Choroid plexus epithelial cell (primary cell): ENCODE data around the gene SLC9A5.

Experiments
- DNase-seq: peaks from one replicate; pipeline ENCODE4 v3.0.0-alpha.2; 2010; ENCODE audit warnings: low read depth
- H3K4me3 ChIP-seq: 2 replicates; pipeline ENCODE4 v1.5.1; 2011; ENCODE audit warnings: low read depth, mild to moderate bottlenecking, control low read depth, low read length, moderate library complexity
- TF ChIP-seq, protein P1 (sequence below): conservative IDR thresholded peaks from 2 replicates; pipeline ENCODE4 v1.5.1; 2011; ENCODE audit warnings: low read depth, mild to moderate bottlenecking, control low read depth, inconsistent platforms, low read length, moderate library complexity

Gene SLC9A5

DNA sequence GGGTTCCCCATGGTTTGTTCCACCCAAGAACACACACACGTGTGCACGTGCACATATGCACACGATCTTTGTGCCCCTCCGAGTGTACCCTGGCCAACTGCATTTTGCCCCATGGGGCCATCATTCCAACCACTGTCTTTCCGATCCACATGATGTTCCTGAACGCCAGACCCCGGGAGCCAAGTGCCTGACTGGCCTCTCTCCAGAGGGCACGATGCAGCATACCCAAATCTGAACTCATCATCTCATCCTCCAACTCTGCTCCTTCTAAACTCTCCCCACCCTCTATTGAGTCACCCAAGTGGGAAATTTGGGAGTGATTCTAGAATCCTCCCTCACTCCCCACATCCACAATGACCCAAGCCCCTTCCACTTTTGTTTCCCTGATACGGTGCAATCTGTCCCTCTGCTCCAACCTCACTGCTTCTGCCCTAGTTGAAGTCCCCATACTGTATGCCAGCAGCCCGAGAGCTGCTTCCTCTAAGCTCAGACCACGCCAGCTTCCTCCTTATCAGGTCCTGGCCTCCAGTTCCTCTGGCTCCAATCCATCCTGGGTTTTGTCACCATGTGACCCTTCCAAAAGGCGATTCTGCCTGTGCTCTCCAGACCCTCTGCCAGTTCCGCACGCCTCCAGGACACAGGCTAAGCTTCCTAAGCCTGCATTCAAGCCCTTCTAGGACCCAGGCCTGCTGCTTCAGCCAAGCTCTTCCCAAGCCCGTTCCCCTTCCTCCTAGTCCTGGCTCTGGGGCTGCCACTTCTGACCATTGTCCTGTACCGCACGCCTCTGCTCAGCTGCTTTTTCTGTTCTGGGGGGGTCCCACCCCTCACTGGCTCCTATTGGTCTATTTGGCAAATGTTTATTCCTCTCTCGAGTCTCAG, 31.9 kb upstream of the SLC9A5 start:
- DNase-seq, result no peak
- TF ChIP-seq, protein P1, sequence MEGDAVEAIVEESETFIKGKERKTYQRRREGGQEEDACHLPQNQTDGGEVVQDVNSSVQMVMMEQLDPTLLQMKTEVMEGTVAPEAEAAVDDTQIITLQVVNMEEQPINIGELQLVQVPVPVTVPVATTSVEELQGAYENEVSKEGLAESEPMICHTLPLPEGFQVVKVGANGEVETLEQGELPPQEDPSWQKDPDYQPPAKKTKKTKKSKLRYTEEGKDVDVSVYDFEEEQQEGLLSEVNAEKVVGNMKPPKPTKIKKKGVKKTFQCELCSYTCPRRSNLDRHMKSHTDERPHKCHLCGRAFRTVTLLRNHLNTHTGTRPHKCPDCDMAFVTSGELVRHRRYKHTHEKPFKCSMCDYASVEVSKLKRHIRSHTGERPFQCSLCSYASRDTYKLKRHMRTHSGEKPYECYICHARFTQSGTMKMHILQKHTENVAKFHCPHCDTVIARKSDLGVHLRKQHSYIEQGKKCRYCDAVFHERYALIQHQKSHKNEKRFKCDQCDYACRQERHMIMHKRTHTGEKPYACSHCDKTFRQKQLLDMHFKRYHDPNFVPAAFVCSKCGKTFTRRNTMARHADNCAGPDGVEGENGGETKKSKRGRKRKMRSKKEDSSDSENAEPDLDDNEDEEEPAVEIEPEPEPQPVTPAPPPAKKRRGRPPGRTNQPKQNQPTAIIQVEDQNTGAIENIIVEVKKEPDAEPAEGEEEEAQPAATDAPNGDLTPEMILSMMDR, result no peak
- H3K4me3 ChIP-seq, result no peak overlapping the region

DNA sequence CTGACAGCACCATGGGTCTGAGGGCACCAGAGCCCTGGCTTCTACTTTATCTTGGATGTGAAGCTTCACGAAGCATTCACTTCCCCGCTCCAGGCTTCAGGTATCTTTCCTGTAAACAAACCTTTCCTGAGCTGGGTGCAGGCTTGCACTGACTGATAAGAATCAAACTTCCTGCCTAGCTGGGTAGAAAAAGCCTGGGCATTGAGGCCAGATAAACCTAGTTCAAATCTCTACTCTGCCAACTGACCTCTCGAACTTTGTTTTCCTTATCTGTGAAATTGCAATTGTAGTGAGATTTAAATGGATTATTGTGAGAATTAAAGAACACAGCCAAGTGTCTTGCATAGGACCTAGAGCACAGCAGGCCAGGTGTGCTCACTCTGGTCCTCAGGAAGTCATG, 24.8 kb upstream of the SLC9A5 start:
- DNase-seq, result no peak
- TF ChIP-seq, protein P1, result no peak

DNA sequence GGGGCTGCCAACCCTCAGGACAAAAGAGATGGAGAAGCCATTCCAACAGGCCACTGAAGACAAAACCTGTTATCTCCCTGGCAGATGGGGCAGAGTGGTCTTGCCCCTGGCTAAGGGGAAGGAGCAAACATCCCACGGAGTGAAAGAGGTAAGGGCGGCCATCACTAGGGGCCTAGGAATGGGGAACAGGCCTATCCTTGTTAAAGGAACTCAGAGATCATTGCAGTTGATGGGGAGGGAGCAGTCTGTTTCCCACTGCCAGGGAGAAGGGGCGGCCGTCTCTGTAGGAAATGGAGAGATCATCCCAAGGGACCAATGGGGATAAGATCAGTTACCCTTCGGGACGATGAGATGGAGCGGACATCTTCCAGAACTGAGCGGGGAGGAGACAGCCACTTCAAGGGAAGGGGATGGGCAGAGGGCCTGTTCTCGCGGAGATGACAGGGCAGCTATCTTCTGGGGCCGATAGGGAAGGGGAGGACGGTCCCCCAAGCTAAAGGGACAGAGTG, 22.4 kb upstream of the SLC9A5 start:
- TF ChIP-seq, protein P1, result no peak
- H3K4me3 ChIP-seq, result peak overlapping the region; percentile 92
- no peak for DNase-seq

More for the DNA sequence above, 24.8 kb upstream of the SLC9A5 start:
- H3K4me3 ChIP-seq, result no peak overlapping the region

DNA sequence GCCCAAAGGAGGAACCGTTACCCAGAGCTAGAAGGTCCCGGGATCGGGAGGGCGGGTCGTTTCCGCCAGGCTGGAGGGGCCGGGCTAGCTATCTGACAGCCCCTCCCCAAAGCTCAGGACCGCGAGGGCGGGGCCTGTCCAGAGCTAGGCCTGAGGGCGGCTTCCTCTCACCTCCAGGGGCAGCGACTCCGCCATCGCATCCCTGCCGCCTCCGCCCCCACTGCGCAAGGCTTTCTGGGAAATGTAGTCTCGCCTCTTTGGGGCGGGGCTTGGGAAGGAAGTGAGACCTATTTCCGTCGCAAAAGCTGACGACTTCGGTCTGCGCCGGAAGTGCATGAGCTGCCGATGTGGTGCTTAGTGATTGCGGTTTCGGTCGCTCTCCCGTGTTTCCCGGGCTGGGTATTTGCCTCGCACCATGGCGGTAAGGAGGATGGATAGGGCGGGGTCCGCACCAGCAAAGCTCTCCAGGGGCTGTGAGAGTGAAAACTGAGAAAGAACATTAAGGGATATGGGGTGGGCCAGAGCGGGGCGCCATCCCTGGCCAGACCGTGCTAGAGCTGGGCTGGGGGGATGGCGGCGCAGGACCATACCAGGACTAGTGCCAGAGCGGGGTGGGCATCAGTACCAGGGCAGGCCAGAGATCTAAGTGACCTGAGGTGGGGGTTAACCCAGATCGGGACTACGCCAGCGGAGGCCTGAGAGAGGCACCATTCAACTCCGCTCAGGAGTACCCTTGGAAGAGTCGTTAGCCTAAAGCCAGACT, 21.8 kb upstream of the SLC9A5 start, which contains the start of gene TMEM208:
Gene TMEM208 (plus strand): TSS at position 327 of the 763 bp plus-strand sequence. CDS start 89 bp downstream, at position 416.
- TF ChIP-seq, protein P1, result peak; percentile 21
- DNase-seq, result peak; percentile 98
- peak within 1 kb of the TSS; percentile 92 for H3K4me3 ChIP-seq

DNA sequence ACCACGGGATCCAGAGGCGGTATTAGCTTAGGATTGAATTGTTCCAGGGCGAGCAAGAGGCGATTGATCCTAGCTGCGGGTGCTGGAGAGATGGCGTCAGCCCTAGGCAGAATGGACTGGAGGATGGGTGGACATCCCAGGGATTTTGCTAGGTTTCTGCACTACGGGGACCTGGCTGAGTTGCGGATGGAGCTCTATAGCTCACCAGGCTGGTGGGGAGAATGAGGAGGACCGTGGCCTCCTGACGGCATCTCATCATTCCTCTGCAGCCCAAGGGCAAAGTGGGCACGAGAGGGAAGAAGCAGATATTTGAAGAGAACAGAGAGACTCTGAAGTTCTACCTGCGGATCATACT, 21.2 kb upstream of the SLC9A5 start:
- peak overlapping the region; percentile 92 for H3K4me3 ChIP-seq
- TF ChIP-seq, protein P1, result no peak
- no peak for DNase-seq

- peak overlapping the region; percentile 92 for H3K4me3 ChIP-seq
- no peak for DNase-seq
- TF ChIP-seq, protein P1, result no peak
Measured at GRCh38 chr16:67228034-67228785, 20.6 kb upstream of the SLC9A5 start.
